HG03097 (cell line): ENCODE results near the gene CDHR3.

ENCODE experiments used
- ATAC-seq: cut with Tn5 transposase; IDR thresholded peaks from one replicate; pipeline ENCODE4 v1.9.1; 2021; ENCODE audit not compliant: unreplicated experiment, low FRiP score

Gene CDHR3, protein sequence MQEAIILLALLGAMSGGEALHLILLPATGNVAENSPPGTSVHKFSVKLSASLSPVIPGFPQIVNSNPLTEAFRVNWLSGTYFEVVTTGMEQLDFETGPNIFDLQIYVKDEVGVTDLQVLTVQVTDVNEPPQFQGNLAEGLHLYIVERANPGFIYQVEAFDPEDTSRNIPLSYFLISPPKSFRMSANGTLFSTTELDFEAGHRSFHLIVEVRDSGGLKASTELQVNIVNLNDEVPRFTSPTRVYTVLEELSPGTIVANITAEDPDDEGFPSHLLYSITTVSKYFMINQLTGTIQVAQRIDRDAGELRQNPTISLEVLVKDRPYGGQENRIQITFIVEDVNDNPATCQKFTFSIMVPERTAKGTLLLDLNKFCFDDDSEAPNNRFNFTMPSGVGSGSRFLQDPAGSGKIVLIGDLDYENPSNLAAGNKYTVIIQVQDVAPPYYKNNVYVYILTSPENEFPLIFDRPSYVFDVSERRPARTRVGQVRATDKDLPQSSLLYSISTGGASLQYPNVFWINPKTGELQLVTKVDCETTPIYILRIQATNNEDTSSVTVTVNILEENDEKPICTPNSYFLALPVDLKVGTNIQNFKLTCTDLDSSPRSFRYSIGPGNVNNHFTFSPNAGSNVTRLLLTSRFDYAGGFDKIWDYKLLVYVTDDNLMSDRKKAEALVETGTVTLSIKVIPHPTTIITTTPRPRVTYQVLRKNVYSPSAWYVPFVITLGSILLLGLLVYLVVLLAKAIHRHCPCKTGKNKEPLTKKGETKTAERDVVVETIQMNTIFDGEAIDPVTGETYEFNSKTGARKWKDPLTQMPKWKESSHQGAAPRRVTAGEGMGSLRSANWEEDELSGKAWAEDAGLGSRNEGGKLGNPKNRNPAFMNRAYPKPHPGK

DNA sequence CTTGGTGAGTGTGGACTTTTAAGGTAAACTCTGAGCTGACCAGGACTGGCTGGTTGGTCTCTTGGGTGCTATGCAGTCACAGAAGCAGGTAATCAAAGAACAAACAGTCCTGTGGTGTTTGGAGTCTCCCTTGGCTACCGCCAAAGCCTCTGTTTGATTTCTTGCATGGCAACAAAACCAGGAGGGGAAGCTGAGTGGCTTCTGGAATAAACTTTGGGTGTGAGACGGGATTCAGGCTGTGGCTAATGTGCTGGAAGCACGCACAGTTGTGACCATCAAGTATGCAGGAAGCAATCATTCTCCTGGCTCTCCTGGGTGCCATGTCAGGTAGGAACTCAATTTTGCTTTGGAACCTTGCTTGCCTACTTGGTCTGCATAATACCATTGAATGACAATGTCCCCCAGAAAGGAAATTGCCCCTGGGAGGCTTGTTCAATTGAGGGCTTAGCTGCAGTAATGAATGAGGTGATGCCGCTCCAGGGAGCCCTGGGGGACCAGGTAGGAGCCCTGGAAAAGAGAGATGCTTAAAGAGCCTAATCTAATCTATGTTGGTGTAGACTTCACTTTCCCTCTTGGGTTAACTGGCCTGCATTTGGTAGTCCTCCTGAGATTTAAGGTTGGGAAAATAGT is at the start of gene CDHR3:
Gene CDHR3, plus strand, starts transcription at position 227 of the 630 bp plus-strand sequence. Its CDS starts 55 bp downstream, at position 282.
- ATAC-seq = no peak

DNA sequence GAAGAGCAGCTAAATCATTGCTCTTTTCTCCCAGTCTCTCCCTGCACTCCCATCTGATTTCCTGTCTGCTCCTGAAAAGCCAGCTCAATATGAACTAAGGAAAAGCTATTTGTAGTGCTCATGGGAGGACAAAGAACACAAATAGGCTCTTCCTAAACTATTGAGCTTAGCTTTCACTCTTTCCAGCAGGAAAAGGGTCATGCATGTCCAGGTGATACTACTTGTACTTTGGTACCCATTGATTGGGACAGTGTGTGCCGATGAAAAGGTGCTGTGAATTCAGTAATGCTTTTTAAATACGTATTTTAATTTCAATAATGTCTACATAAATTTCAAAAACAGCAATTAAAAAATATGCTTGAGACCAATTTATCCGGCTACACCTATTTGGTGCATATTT is 49.1 kb upstream of the CDHR3 start:
- ATAC-seq = no peak

DNA sequence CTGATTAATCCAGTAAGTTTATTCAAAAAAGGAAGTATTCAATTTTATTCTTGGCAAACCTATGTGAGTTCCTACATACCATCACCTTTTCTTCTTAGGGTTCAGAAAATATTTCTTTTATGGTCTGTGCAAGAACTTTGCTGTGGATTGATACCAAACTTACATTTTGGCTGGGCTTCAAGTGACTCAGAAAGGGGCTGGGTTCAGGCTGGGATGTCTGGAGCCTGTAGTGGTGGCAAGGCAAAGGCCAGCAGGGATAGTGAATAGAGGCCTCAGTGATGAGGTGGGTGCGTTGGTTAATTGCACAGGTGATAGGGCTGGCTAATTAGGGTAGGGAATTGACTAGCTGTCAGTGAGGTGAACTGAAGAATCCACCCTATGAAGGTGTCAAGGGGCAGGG is 46.5 kb upstream of the CDHR3 start:
- no peak for ATAC-seq

DNA sequence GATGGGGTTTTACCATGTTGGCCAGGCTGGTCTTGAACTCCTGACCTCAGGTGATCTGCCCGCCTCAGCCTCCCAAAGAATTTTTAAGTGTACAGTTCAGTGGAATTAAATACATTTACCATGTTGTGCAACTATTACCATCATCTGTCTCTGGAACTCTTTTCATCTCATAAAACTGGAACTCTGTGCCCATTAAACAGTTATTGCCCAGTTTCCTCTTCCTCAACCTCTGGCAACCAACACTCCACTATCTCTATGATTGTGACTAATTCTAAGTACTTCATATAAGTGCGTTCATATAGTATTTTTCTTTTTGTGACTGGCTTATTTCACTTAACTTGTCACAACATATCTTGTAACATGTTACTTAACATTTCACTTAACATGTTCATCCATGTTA is 45.4 kb upstream of the CDHR3 start:
- ATAC-seq = no peak

DNA sequence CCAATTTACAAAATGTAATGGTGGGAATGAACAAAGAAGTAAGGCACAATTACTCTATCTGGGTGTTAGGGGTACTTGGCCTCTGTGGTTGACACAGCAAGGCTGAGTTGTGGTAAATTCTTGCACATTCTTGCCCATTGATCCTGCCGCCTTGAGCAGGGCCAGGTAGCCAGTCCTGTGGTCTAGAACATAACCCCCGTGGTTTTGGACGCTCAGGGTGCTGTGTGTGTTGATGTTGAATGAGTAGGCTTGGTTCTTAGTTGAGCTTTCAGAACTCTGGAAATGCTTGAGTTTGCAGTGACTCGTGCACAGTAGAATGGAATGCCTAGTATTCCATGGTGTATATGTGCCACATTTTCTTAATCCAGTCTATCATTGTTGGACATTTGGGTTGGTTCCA is 42.3 kb upstream of the CDHR3 start:
- ATAC-seq = no peak

DNA sequence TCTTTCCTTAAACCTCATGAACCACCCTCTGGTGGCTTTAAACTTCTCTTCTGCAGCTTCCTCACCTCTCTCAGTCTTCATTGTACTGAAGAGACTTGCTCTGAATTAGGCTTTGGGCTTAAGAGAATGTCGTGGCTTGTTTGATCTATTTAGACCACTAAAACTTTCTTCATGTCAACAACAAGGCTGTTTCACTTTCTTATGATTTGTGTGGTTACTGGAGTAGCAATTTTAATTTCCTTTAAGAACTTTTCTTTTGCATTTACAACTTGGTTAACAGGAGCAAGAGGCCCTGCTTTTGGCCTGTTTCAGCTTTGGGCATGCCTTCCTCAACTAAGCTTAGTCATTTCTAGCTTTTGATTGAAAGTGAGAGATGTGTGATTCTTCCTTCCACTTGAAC is 38.1 kb upstream of the CDHR3 start:
- no peak for ATAC-seq

DNA sequence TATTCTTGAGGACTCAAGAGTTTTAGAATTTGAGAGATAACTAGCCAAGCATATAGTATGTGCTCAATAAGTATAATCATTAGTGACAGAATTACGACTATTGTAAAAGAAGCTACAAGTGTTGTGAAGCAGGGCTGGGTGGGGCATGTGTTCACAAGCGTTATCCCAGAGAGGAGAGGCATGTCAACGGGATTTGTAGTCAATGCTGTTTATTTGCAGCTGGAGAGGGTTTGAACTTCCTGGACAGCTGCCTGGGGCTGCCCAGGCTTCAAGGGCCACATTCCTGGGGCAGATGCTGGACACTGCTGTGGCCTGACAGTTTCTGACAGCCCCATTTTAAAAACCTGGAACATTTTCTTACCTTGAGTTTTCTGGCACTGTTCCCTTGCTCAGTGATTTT is 36.9 kb upstream of the CDHR3 start:
- ATAC-seq = no peak

DNA sequence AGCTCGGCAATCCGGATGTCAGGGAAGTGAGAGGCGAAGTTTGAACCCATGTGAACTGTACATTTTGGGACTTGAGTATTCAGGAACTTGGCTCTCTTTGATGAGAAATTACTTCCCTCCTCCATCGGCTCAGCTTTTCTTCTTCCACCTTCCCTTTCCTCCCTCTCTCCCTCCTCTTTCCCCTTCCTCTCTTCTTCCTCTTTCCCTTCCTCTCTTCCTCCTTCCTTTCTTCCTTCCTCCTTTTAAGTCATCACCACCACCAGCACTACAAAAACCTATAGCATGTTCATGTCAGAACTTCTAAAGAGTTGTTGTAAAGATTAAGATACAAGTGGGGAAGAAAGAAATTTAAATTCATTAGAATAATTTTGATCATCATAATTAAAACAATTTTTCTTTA is 31.9 kb upstream of the CDHR3 start:
- no peak for ATAC-seq

DNA sequence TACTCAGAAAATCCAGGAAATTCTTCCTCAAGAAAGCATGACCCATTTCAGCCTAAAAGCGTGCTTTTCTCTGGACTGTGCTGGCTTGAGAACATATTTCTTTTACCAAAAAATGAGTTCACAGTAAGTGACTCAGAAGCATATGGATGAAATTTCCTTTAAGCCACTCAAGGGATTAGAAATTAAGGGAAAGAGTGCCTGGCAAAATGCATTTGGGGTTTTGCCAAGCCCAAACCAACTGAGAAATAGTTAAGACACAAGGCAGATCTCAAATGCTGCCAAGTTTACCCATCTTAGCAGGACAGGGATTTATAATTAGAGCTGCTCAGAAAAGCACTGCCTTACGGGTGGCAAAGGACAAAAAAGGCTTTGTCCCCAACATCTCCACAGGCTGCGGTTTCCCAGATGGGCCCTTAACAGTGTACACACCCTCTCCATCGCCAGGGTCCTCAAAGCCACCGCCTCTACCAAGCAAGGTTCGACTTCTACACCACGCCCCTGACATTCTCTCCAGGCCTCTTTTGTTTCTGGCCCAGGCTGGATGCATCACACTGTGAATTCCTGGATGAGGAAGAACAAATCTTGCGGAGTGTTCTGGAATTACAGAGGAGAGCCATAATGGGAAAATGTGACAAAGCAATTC is 30.1 kb upstream of the CDHR3 start:
- ATAC-seq = no peak

DNA sequence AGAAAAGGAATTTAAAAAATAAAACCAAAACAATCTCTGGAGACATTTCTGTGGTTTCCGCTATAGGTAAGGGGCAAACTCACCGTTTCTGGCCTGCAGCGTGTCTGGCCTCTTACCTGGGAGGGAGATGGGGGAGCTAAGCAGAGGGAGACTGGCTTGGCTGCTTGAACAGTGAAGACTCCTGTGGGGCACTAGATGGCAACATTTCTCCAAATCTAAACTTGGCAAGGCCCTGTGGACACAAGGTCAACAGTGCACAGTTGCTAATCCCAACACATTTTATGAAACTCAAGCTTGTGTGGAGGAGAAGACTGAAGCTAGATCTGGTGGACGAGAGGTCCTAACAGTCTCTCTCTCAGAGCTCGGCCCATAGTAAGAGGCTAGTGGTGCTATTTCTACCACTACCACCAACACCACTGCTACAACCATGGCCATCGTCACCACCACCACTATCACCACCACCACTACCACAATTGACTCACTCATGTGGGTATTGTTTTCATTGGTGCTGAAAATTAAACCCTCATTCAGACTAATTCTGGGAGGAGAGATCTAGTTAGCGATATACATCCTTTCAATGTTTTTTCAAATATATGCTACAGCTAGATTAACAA is 28.4 kb upstream of the CDHR3 start:
- no peak for ATAC-seq

DNA sequence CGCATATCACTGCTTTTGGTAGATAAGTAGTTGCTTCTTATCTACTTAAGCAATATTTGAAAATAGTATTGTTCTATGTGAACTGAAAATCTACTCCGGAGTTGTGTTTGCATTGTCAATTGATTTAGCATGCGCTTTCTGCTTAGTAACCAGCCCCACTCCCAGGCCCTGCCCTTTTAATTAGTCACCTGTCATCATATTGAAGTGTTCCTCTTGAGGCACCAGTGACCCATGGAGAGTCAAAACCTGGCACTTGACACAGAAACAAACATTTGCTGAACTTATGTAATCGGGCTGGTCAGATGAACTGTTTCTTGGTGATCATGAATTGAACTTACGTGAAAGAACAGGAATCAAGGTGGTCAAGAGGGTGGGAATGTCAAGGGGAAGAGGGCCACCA is 27.8 kb upstream of the CDHR3 start:
- no peak for ATAC-seq

DNA sequence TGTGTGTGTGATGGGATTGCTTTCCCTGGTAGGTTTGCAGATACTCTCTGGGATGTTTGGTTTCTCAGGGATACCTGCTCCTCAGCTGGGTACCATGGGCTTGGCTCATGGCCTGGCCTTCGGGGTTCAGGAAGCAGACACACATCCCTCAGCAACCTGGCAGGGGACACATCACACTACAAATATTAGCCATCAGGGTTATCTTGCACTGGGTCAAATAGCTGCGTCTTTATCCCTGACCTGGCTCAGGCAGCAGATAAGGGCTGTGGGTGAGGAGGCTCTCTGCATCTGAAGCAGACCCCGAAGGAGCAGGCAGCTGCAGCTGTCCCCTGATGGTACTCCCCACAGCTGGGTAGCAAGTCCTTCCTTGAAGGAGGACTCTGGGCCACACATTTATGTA is 25.7 kb upstream of the CDHR3 start:
- ATAC-seq = no peak

DNA sequence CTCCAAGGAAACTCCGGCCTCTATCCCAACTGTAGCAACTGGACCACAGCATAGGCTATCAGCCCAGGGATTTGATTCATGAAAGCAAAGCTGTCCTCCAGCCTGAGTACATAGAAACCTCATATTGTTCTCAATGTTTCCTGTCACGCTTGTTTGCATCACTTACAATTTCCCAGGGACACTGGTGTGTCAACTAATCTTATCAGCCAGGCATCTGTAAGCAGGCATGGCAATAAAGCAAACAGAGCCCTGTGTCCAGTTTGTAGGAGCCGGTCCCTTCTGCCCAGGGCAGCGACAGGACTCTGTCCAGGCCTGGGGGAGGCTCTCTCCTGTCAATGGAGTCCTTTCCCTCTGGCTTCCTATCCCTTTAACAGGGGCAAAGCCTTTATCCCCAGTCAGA is 23.0 kb upstream of the CDHR3 start:
- ATAC-seq = no peak

DNA sequence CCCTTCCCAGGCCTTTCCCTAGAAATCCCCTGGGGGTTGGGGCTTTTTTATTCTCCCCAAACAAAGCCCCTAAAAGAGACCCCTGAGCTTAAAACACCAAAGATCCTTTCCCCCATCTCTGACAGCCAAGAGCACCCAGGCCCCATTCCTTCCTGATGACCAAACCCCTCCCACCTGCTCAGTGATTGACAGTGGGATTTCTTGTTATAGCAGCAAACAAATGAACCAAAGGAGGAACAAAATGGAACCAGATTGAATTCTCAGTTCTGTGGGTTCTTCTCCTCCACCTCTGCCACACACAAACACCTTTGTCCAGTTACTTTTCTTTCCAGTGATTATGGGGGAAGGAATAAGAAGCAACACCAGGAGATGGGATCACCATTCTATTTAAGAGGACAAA is 21.5 kb upstream of the CDHR3 start:
- no peak for ATAC-seq

DNA sequence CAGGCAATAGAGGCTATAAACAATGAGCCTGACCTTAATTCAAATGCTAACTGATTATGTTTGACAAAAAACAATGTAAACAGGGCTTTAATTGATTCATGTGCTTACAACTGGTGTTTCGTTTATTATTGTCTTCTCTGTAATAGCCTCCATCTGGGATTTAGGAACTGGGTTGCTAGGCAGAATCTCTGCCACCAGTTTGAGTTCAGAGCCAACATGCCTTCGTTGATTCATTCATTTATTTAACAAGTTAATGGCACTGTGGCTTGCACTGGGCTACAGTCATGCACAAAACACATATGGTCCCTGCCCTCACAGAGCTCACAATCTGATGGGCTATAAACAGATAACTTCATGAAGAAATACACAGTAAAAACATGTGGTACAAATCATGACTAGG is 19.6 kb upstream of the CDHR3 start:
- ATAC-seq = no peak

DNA sequence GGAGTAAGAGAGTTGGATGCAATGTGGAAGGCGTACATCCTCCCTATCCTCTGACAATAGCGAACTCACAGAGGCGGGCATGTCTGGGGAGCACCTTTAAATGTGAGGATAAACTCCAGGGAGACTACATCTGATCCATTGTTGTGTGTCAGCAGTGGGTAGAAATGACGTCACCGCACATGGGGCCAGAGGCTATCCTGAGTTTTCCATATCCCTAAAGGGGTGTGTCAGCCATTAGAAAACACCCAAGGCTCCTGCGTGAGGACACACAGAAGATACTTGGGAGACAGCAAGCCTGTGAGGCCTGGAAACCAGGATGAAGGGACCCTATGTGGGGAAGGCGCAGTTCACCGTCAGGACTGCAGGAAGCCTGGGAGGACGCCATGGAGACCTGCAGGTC is 17.2 kb upstream of the CDHR3 start:
- ATAC-seq = no peak

DNA sequence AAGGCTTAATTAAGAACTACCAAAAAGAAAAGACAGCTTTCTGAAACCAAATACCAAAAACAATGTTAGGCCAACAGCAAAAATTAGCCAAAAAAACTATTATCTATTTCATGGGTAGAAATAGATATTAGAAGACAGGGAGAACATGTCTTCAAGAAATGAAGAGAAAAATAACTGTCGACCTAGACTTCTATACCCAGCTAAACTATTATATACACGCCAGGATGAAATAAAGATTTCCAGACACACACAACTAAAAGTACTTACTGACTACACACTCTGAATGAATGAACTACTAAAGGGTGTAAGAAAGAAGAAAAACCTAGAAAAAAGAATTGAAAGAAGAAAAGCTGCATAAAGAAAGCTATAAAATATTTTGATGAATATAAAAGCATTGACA is 11.5 kb upstream of the CDHR3 start:
- no peak for ATAC-seq

DNA sequence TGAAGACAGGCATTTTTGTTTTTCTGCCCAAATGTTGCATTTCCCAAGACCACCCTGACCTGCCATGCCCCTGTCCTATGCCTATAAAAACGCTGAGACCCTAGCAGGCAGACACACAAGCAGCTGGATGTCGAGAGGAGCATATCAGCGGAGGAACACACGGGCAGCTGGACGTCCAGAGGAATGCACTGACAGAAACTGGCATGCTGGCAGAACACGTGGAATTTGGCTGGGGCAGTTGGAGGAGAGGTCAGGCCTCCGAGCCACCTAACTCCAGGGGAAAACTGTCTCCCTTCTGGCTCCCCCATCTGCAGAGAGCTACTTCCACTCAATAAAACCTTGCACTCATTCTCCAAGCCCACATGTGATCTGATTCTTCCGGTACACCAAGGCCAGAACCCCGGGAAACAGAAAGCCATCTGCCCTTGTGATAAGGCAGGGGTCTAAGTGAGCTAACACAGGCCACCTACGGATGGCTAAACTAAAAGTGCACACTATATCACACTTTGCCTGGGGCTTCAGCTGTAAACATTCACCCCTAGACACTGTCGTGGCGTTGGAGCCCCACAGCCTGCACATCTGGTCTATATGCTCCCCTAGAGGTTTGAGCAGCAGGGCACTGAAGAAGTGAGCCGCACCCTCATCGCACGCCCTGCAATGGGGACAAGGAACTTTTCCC is 10.0 kb upstream of the CDHR3 start:
- no peak for ATAC-seq

DNA sequence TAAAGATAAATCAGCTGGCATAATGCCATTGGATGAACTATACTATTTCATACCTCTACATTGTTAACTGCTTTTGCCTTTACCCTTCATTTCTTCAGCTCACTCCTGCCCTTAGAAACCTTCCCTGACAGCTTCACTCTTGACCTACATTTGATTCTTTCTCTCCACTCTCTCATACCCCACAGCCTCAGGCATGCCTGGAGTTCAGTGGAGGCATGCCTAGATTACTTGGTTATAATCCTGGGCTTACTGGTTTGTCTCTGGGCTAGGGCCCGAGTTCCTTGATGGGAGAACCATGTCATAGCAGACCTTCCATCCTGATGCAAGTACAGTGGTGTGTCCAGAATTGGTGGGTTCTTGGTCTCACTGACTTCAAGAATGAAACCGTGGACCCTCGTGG is 8.4 kb upstream of the CDHR3 start:
- no peak for ATAC-seq
